Measurements from ENCODE around the gene SHFL.

- TF ChIP-seq CTCF (IDR thresholded peaks at IDR 0.05) (no peak), POLR2AphosphoS5 (IDR thresholded peaks at IDR 0.05) (no peak), EP300 (IDR thresholded peaks at IDR 0.05) (no peak)
Observed at GRCh38 chr19:10069046-10069445, 17.1 kb upstream of the SHFL start.

All from gastroesophageal sphincter (tissue), 3 donors.